ENCODE results near the gene NUAK2. TPM values are rescaled to one million over a fixed set of nuclear protein-coding genes. Genes with fewer than 3 reads are reported as not detected.

Gene NUAK2
- total and polyA plus RNA-seq, 2 of the 8 experiments (the other 6 are each of a cell fraction or from before 2014, with no cell fraction given), result 9.4 to 12.9 TPM

DNA sequence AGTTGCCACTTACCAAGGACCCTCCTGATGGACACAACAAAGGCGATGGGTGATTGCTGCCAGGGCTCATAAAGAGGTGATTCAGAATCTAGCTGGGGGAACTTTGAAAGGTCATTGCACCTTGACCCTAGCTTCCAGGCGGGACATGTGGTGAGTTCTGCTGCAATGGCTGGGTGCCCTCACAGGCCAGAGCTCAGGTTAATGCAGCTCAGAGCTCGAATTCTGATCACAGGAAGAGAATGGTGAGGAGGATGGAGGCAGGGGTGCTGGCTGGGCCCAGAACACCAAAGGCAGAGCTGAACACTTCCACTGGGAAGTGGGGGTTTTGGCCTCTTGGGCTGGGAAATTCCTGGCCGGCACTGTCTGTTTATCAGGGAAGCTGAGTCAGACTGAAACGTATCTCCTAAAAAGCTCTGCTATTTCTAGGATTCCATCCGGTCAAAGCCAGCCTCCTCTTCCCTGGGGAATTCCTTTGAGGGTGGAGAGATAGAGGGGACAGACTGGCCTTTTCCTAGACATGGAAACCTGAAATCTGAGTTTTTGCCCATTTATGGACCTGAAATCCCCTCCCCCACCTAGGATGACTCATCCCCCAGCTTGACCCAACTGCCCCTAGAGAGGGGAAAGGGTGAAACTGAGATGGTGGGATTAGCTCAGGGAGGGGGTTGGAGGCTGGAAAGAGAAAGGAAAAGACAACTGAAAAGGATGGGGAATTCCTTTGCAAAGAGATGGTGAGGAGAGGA lies 27.2 kb downstream of the NUAK2 start:
- H3K23me2 ChIP-seq (ENCODE audit: low read depth, low read length), result no peaks in the 10 kb centered on the region; the same call in 1 of the 2 replicates
- H3K14ac ChIP-seq (ENCODE audit: insufficient read length), result no peak overlapping the region
- POLR2A ChIA-PET (ENCODE audit: partially characterized antibody), result interaction anchor here (0.7 to 4.7 kb wide), 14 partner anchors 9 to 157 kb away, joined by 3 to 38 read pairs (median 8); partner anchors contain the start of gene NUAK2
- H2BK120ac ChIP-seq (replicated peaks; ENCODE audit: low read depth, low read length), result peak overlapping the region; percentile 99
- peak overlapping the region; percentile 97 for H3K27ac ChIP-seq (ENCODE audit: low read depth, low read length)
- peak overlapping the region; percentile 99 for H2AK5ac ChIP-seq (ENCODE audit: low read depth, low read length)
- H3K4me1 ChIP-seq (replicated peaks in 1 of 4; ENCODE audit: control insufficient read depth in 3 of 4, insufficient read depth in 4 of 4, low read length in 3 of 4), result peaks cover 24 to 35% (median 28%) of the 10 kb centered on the region in 4 experiments
- peak overlapping the region; percentile 98 for H3K18ac ChIP-seq (ENCODE audit: extremely low read depth, low read length)
- H2BK12ac ChIP-seq (ENCODE audit: low read depth, low read length), result peak overlapping the region; percentile 100
- peak overlapping the region; percentile 89 for H2BK20ac ChIP-seq (ENCODE audit: low read length)
- no peaks in the 10 kb centered on the region for H3K9me3 ChIP-seq (ENCODE audit: insufficient read depth in 2 of 2, low read depth in 1 of 2, low read length in 1 of 2)
- peak overlapping the region; percentile 94 for H4K91ac ChIP-seq (replicated peaks; ENCODE audit: insufficient read length, low read length)
- H2BK5ac ChIP-seq (ENCODE audit: low read depth, low read length), result peak overlapping the region; percentile 99
- no peaks in the 10 kb centered on the region for H3K79me1 ChIP-seq (ENCODE audit: low read depth, low read length)
- H3K4me3 ChIP-seq (ENCODE audit: extremely low read depth in 1 of 4, insufficient read depth in 2 of 4, low read depth in 3 of 4, low read length in 4 of 4), result peak overlapping the region in 1 of 4 experiments; percentile 30; a peak in 2 of 8 replicates
- H4K20me1 ChIP-seq (replicated peaks in 1 of 2; ENCODE audit: control insufficient read depth in 1 of 2, insufficient read depth in 2 of 2, low read length in 2 of 2), result no peaks in the 10 kb centered on the region
- H3K4me2 ChIP-seq (ENCODE audit: insufficient read depth in 1 of 2, low read depth in 2 of 2, low read length in 2 of 2), result peak overlapping the region; percentile 2 to 56; a peak in 3 of 4 replicates
- peak overlapping the region; percentile 61 for H4K5ac ChIP-seq (ENCODE audit: insufficient read length, low read depth, low read length)
- peak overlapping the region in 3 of 4 experiments; percentile 58 to 83 (median 61); a peak in 6 of 7 replicates for H3K9ac ChIP-seq (replicated peaks in 1 of 4; ENCODE audit: extremely low read depth in 1 of 4, low read depth in 3 of 4, low read length in 3 of 4)
- WGBS, 2 experiments (ENCODE audit: extremely low coverage in 1 of 2, insufficient coverage in 1 of 2, insufficient read length in 1 of 2, insufficient replicate concordance in 2 of 2, low coverage in 1 of 2, low lambda C conversion rate in 2 of 2, missing lambda C conversion rate in 1 of 2), result 42% methylated on average over 6 of the region's 6 CpGs; no CpG with 5 or more reads in 1 of the 2 experiments
- H3K79me2 ChIP-seq (ENCODE audit: control insufficient read depth in 1 of 2, insufficient read depth in 2 of 2, low read length in 2 of 2), result no peaks in the 10 kb centered on the region
- DNase-seq (ENCODE audit: low read depth in 1 of 2, low spot score in 2 of 2), result peak; percentile 56 to 85
- H3K23ac ChIP-seq (ENCODE audit: insufficient read length), result no peak overlapping the region
- H4K8ac ChIP-seq (ENCODE audit: extremely low read depth, insufficient read depth, low read length), result peak overlapping the region; percentile 87; the same call in 1 of the 2 replicates
- H3K4ac ChIP-seq (replicated peaks; ENCODE audit: insufficient read length, low read depth, low read length), result peak overlapping the region; percentile 72
- H2BK15ac ChIP-seq (ENCODE audit: low read length), result 0 out of 2 replicates have a peak overlapping the region, but pooled peaks have one; percentile 76
- FAIRE-seq, result no peak
- H2AFZ ChIP-seq (ENCODE audit: low read length), result no peak overlapping the region
- H3K36me3 ChIP-seq (ENCODE audit: control insufficient read depth in 2 of 4, insufficient read depth in 4 of 4, low read length in 3 of 4), result no peaks in the 10 kb centered on the region
- CTCF ChIA-PET (ENCODE audit: partially characterized antibody), result interaction anchor here (1.6 to 67.1 kb wide), 4 partner anchors 24 to 60 kb away, joined by 3 to 2424 read pairs (median 158); partner anchors contain the start of gene NUAK2
- H3K56ac ChIP-seq (replicated peaks; ENCODE audit: insufficient read length, low read depth, low read length), result peak overlapping the region; percentile 56
- H3K27me3 ChIP-seq (replicated peaks in 1 of 4; ENCODE audit: control insufficient read depth in 3 of 4, extremely low read depth in 1 of 4, insufficient read depth in 3 of 4, low read length in 3 of 4), result no peaks in the 10 kb centered on the region; a peak in 1 of 7 replicates
- TF ChIP-seq SIX5 (IDR thresholded peaks at IDR 0.05; ENCODE audit: low read depth, low read length), result no peak
